Measurements from ENCODE around the gene LURAP1L. TPM values are rescaled to one million over a fixed set of nuclear protein-coding genes. Genes with fewer than 3 reads are reported as not detected.

Gene LURAP1L
- total and polyA plus RNA-seq, 11 donors: 1.4 to 5.7 (median 2.9) TPM

- no peak for DNase-seq
- H3K27me3 ChIP-seq: no peaks in the 10 kb centered on the region
- no peak for ATAC-seq
- H3K27ac ChIP-seq: no peak overlapping the region
- TF ChIP-seq POLR2A (IDR thresholded peaks at IDR 0.05): no peak
- TF ChIP-seq, protein P1, sequence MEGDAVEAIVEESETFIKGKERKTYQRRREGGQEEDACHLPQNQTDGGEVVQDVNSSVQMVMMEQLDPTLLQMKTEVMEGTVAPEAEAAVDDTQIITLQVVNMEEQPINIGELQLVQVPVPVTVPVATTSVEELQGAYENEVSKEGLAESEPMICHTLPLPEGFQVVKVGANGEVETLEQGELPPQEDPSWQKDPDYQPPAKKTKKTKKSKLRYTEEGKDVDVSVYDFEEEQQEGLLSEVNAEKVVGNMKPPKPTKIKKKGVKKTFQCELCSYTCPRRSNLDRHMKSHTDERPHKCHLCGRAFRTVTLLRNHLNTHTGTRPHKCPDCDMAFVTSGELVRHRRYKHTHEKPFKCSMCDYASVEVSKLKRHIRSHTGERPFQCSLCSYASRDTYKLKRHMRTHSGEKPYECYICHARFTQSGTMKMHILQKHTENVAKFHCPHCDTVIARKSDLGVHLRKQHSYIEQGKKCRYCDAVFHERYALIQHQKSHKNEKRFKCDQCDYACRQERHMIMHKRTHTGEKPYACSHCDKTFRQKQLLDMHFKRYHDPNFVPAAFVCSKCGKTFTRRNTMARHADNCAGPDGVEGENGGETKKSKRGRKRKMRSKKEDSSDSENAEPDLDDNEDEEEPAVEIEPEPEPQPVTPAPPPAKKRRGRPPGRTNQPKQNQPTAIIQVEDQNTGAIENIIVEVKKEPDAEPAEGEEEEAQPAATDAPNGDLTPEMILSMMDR (IDR thresholded peaks at IDR 0.05): no peak
- no peaks in the 10 kb centered on the region for H3K36me3 ChIP-seq
- no peak overlapping the region for H3K4me3 ChIP-seq
- WGBS, 4 donors: 89 to 92% (median 91%) methylated on average over 3 of the region's 3 CpGs
- intact Hi-C loops (cut with DNase I): loop anchor here in 1 of 10 donors (10.0 kb wide), 1 partner anchor 61 kb away; no protein-coding TSS in a partner anchor
- H3K9me3 ChIP-seq: no peaks in the 10 kb centered on the region
- H3K4me1 ChIP-seq: no peaks in the 10 kb centered on the region
These were observed 20.9 kb upstream of the LURAP1L start for GRCh38 chr9:12753931-12754330.

DNA sequence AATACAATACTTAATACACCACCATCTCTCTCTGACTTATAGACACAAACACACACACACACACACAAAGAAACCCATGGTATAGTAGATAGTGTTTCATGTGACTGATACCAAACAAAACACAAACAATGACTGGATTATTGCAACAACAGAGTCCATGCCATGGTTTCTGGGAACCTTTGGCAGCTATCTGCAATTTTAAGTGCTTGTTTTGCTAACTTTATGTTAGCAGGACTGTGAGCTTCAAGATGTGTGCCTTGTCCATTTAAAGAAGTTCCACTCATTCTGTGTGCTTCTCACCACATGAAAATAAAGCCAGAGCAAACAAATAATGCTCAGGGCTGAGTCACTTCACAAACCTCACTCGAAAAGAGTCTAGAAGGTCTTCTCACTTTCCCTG lies 15.1 kb upstream of the LURAP1L start:
- Histone ChIP-seq H3K4me1 (no peaks in the 10 kb centered on the region), H3K9me3 (no peaks in the 10 kb centered on the region), H3K4me3 (no peak overlapping the region), H3K36me3 (no peaks in the 10 kb centered on the region), H3K27me3 (no peaks in the 10 kb centered on the region), H3K27ac (no peak overlapping the region)
- TF ChIP-seq, protein P1 (IDR thresholded peaks at IDR 0.05): no peak
- TF ChIP-seq POLR2A (IDR thresholded peaks at IDR 0.05): no peak
- intact Hi-C loops (cut with DNase I): loop anchor here in 1 of 10 donors (10.0 kb wide), 1 partner anchor 55 kb away; no protein-coding TSS in a partner anchor
- no peak for ATAC-seq
- WGBS, 4 donors: 79 to 88% (median 86%) methylated on average over 1 of the region's 1 CpG
- no peak for DNase-seq

- ATAC-seq (no peak), DNase-seq (no peak)
- Histone ChIP-seq H3K27ac (no peak overlapping the region), H3K9me3 (no peaks in the 10 kb centered on the region), H3K27me3 (no peaks in the 10 kb centered on the region), H3K4me1 (no peaks in the 10 kb centered on the region), H3K36me3 (no peaks in the 10 kb centered on the region), H3K4me3 (no peak overlapping the region)
- 0 to 81% (median 19%) methylated on average over 2 of the region's 2 CpGs for WGBS, 4 donors
- intact Hi-C loops (cut with DNase I): no loop called here
- TF ChIP-seq, protein P1 (IDR thresholded peaks at IDR 0.05): no peak
- TF ChIP-seq POLR2A (IDR thresholded peaks at IDR 0.05): no peak
These were observed 14.1 kb upstream of the LURAP1L start for GRCh38 chr9:12760758-12761157.

DNA sequence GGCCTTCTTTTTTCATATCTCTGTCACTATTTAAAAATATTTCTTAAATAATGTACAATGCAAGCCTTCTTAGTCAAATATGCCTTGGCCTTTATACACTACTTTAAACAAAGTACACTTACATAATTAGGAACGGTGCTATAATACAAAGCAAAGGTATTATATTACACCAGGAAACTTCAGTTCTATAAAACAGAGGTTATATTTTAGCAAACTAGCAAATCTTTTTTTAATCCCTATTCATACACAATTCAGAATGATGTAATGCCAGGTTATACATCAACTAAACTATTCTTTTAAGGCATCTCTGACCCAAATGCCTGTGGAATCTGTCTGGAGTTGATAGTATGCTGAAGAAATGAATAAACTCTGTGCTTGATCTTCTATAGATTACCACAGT lies 10.7 kb upstream of the LURAP1L start:
- Histone ChIP-seq H3K9me3 (no peaks in the 10 kb centered on the region), H3K4me3 (no peak overlapping the region), H3K27me3 (no peaks in the 10 kb centered on the region), H3K36me3 (no peaks in the 10 kb centered on the region), H3K27ac (no peak overlapping the region), H3K4me1 (no peaks in the 10 kb centered on the region)
- no peak for DNase-seq
- intact Hi-C loops (cut with DNase I): no loop called here
- TF ChIP-seq, protein P1 (IDR thresholded peaks at IDR 0.05): no peak
- no peak for TF ChIP-seq POLR2A (IDR thresholded peaks at IDR 0.05)
- no peak for ATAC-seq
- WGBS, 4 donors: 84 to 94% (median 91%) methylated on average over 1 of the region's 1 CpG

All from heart left ventricle (tissue), 16 donors.